Hepatocyte (in vitro differentiated cells): ENCODE data around the gene AKR1C8.

Experiments
- EZH2 ChIP-seq: fragments of 200-600 bp; sonication (generic); IDR thresholded peaks from 2 replicates; pipeline ENCODE4 v1.6.1; 2016; ENCODE audit warnings: antibody characterized with exemption, mild to moderate bottlenecking, borderline replicate concordance
- EZH2phosphoT487 ChIP-seq: fragments of 200-600 bp; sonication (generic); IDR thresholded peaks from one replicate; pipeline ENCODE4 v1.6.1; 2018; ENCODE audit warnings: antibody characterized with exemption, mild to moderate bottlenecking, low read depth, moderate library complexity; ENCODE audit not compliant: unreplicated experiment, severe bottlenecking
- TF ChIP-seq, protein P1 (sequence below): fragments of 200-600 bp; sonication (generic); IDR thresholded peaks from 2 replicates; pipeline ENCODE4 v1.5.1; 2016; ENCODE audit warnings: antibody characterized with exemption, mild to moderate bottlenecking; ENCODE audit not compliant: poor library complexity

DNA sequence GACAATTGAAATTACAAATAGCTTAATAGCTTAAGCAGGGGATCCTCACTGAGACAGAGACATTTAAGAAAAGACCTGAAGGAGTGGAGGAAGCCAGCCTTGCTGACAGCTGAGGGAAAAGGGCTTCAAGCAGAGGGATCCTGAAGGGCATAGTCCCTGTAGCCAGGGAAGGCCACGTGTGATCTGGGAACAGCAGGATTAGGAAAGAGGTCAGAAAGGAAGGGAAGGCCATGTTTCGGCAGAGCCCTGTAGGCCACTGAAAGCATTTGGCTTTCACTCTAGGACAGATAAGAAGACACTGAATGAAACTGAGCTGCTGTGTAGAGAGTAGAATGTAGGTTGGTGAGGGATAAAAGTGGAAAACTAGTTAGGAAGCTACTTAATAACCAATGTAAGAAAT is 3.4 kb upstream of the AKR1C8 start:
- TF ChIP-seq, protein P1, sequence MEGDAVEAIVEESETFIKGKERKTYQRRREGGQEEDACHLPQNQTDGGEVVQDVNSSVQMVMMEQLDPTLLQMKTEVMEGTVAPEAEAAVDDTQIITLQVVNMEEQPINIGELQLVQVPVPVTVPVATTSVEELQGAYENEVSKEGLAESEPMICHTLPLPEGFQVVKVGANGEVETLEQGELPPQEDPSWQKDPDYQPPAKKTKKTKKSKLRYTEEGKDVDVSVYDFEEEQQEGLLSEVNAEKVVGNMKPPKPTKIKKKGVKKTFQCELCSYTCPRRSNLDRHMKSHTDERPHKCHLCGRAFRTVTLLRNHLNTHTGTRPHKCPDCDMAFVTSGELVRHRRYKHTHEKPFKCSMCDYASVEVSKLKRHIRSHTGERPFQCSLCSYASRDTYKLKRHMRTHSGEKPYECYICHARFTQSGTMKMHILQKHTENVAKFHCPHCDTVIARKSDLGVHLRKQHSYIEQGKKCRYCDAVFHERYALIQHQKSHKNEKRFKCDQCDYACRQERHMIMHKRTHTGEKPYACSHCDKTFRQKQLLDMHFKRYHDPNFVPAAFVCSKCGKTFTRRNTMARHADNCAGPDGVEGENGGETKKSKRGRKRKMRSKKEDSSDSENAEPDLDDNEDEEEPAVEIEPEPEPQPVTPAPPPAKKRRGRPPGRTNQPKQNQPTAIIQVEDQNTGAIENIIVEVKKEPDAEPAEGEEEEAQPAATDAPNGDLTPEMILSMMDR: no peak
- TF ChIP-seq EZH2 (no peak), EZH2phosphoT487 (no peak)
